HUES6 (cell line): ENCODE data around the gene CARD19.

Source experiments
- H3K27ac ChIP-seq: 2 replicates; pipeline ENCODE4 v1.7.0; 2013; ENCODE audit warnings: low read depth, mild to moderate bottlenecking, low read length, inconsistent platforms
- H3K27me3 ChIP-seq: 2 replicates; pipeline ENCODE4 v1.6.1; 2013; ENCODE audit warnings: low read length; ENCODE audit not compliant: control insufficient read depth, insufficient read depth
- H3K36me3 ChIP-seq: 2 replicates; pipeline ENCODE4 v1.6.1; 2013; ENCODE audit warnings: low read length; ENCODE audit not compliant: control insufficient read depth, insufficient read depth
- H3K4me1 ChIP-seq: 2 replicates; pipeline ENCODE4 v1.6.1; 2013; ENCODE audit warnings: low read length; ENCODE audit not compliant: control insufficient read depth, insufficient read depth
- H3K4me3 ChIP-seq: 2 replicates; pipeline ENCODE4 v1.5.1; 2013; ENCODE audit warnings: low read depth, low read length
- H3K9ac ChIP-seq: one replicate; pipeline ENCODE4 v1.6.1; 2013; ENCODE audit warnings: mild to moderate bottlenecking, low read length
- H3K9me3 ChIP-seq: 2 replicates; pipeline ENCODE4 v1.6.1; 2013; ENCODE audit warnings: low read depth, low read length; ENCODE audit not compliant: control insufficient read depth, insufficient read depth

CARD19 gene

GRCh38 chr9:93159601-93160471 is 63.8 kb downstream of the CARD19 start:
- H3K27ac ChIP-seq, result no peak overlapping the region
- no peaks in the 10 kb centered on the region for H3K36me3 ChIP-seq
- H3K4me1 ChIP-seq, result peaks cover 4% of the 10 kb centered on the region; the same call in 1 of the 2 replicates
- H3K9me3 ChIP-seq, result no peaks in the 10 kb centered on the region
- no peak overlapping the region for H3K9ac ChIP-seq
- no peaks in the 10 kb centered on the region for H3K27me3 ChIP-seq
- no peak overlapping the region for H3K4me3 ChIP-seq

- no peak overlapping the region for H3K4me3 ChIP-seq
- H3K9ac ChIP-seq, result no peak overlapping the region
- H3K27me3 ChIP-seq, result no peaks in the 10 kb centered on the region
- no peaks in the 10 kb centered on the region for H3K36me3 ChIP-seq
- no peaks in the 10 kb centered on the region for H3K9me3 ChIP-seq
- no peak overlapping the region for H3K27ac ChIP-seq
- peaks cover 4% of the 10 kb centered on the region; the same call in 1 of the 2 replicates for H3K4me1 ChIP-seq
These were observed 66.0 kb downstream of the CARD19 start for GRCh38 chr9:93161786-93162562.
